ENCODE measurements around the gene ZNF24.

Gene ZNF24

DNA sequence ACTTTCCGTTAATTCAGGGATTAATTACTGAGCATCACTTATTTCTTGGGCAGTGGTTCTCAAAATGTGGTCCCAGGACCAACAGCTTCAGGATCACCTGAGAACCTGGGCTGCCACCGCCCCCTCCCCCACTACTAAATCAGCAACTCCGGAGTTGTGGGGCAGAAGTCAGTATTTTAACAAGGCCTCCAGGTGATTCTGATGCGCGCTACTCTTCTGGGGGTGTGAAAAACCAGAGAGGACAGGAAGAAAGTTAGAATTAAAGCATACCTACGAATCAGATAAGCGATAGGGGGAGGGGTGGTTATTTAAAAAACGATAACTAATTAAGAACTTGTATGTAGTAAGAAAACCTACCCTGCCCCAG is 54.5 kb downstream of the ZNF24 start:
- no peak for DNase-seq

DNA sequence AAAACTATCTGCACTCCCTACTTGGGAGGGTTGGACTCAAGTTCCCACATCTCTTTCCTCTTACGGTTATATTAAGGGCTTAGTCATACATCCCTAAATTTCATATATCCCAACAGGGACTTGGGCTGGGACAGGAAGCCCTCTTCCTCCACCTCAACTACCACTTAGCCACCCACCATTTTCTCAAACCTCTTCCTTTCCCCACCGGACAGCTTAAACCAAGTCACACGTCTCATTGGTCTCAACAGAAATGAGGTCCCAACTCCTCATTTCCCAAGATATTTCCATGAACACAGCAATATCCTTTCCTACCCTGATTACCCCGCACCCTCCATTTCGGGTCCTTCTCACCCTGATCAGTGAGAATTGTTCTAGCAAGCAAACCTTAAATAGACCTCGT is 54.9 kb downstream of the ZNF24 start:
- DNase-seq, result no peak

DNA sequence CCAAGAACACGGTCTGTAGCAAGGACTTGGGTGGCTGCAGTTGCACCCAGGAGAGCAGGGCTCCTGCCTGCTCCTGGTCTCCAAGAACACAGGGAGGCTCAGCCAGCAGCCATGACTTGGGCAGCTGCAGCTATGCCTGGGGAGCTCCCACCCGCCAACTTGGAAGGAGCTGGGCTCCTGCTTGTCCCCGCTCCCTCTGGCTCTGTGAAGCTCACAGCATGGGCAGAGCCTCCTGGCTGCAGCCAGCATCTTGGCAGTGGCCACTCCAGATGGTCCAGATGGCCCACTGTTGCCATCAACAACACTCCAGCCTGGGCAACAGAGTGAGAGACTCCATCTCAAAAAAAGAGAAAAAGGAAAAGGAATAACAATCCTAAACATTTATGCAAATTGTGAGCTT is 59.4 kb downstream of the ZNF24 start:
- DNase-seq, result no peak

DNA sequence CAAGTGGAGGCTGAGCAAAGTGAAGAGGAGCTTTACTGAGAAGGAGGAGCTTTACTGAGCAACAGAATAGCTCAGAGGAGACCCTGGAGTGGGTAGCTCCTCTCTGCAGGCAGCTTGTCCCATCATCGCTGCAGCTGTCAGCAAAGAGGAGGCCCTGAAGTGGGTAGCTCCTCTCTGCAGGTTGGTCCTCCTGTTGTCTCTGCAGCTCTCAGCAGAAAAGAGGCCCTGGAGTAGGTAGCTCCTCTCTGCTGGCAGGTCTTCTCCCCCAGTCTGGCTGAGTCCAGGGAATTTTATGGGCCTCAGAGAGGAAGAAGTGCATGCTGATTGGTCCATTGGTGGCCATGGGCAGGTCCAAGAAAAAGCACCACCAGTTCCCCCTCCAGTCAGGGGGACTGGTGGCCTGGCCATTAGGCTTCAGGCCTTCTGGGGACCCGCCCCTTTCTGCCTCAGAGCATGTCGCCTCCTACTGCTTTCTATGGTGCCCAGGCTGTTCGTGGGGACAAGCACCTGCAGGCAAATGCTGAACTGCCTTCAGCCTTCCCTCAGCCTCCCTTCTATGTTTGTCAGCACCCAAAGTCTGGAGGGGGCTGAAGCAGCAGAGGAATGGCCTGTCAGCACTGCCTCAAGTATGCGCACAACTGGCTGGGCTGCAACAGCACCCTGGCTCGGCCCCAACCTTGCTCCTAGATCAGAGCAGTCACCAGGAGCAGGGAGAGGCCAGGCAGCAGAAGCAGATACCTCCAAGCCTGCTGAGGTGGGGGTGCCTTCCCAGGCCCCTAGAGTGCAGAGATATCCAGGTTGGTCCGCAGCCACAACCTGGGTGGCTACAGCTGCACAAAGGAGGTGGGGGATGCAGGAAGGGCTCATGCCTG is 60.1 kb downstream of the ZNF24 start:
- DNase-seq, result no peak

DNA sequence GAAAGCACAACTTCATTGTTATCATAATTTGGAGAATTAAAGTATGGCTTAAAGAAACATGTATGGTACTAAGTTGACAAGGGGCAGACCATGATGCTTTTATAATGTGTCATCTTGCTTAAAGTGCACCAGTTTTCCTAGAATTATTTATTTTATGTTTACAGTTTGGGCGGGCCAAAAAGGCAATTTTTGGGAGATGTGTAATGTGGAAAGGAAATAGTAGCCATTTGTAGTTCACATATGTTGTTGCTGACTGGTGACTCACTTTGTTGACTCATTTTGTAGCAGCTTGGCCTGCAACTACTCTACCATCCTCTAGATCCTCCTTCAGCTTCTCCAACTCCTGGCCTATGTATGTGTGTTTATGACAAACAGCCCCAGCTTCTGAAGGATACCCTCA is 61.9 kb downstream of the ZNF24 start:
- no peak for DNase-seq
